Naive thymus-derived CD4-positive, alpha-beta T cell (primary cell): Measurements from ENCODE around the gene ZG16B. TPM values are rescaled to one million over a fixed set of nuclear protein-coding genes. Genes with fewer than 3 reads are reported as not detected.

ENCODE experiments used
- ATAC-seq: fragments of 150-1000 bp; cut with Tn5 transposase; 2 replicates; pipeline ENCODE4 v1.10.0; 2021; ENCODE audit warnings: mild to moderate bottlenecking, moderate library complexity
- CTCF ChIA-PET: fragments of 350-600 bp; sonication (Branson Sonifier 250); formaldehyde crosslinking; loops from one replicate; lab custom pipeline; 2021; ENCODE audit warnings: antibody characterized with exemption; lab: Charles Lee
- POLR2A ChIA-PET: fragments of 350-600 bp; sonication (Branson Sonifier 250); formaldehyde crosslinking; loops from one replicate; lab custom pipeline; 2021; ENCODE audit warnings: antibody characterized with exemption, inconsistent platforms; lab: Charles Lee
- DNase-seq, 9 donors: peaks; one replicate each; pipeline versions ENCODE4 v3.0.0 to v3.0.0-alpha.2; 2020 to 2022; ENCODE audit warnings: mixed read lengths in 1 of 9
- H3K27ac ChIP-seq: one replicate; pipeline ENCODE4 v1.7.0; 2013; ENCODE audit warnings: mild to moderate bottlenecking, low read depth, low read length, moderate library complexity
- H3K27me3 ChIP-seq, 2 donors: one replicate each; pipeline ENCODE4 v1.7.0; 2013; ENCODE audit warnings: low read length in 2 of 2, mild to moderate bottlenecking in 2 of 2, moderate library complexity in 2 of 2; ENCODE audit not compliant: control insufficient read depth in 2 of 2, insufficient read depth in 2 of 2
- H3K36me3 ChIP-seq, 3 experiments: 1 replicate in 2 of 3; 2 replicates in 1 of 3; pipeline ENCODE4 v1.7.0; 2013; ENCODE audit warnings: low read length in 3 of 3, mild to moderate bottlenecking in 3 of 3, moderate library complexity in 1 of 3; ENCODE audit not compliant: insufficient read depth in 3 of 3, control insufficient read depth in 2 of 3
- H3K4me1 ChIP-seq, 2 donors: one replicate each; pipeline ENCODE4 v1.7.0; 2013; ENCODE audit warnings: low read length in 2 of 2, mild to moderate bottlenecking in 2 of 2, moderate library complexity in 1 of 2; ENCODE audit not compliant: control insufficient read depth in 2 of 2, insufficient read depth in 2 of 2
- H3K4me3 ChIP-seq: 2 replicates; pipeline ENCODE4 v1.7.0; 2013; ENCODE audit warnings: mild to moderate bottlenecking, low read length
- H3K9me3 ChIP-seq, 3 experiments: 1 replicate in 2 of 3; 2 replicates in 1 of 3; pipeline ENCODE4 v1.7.0; 2013; ENCODE audit warnings: low read length in 3 of 3; ENCODE audit not compliant: control insufficient read depth in 2 of 3
- H3K27ac Mint-ChIP-seq, 9 donors: one replicate each; pipeline ENCODE4 v1.8.0; 2020 to 2022; ENCODE audit warnings: mixed read lengths in 9 of 9, mild to moderate bottlenecking in 8 of 9, moderate library complexity in 5 of 9, inconsistent platforms in 2 of 9
- H3K27me3 Mint-ChIP-seq, 5 donors: one replicate each; pipeline ENCODE4 v1.8.0; 2021 to 2022; ENCODE audit warnings: mixed read lengths in 5 of 5, mild to moderate bottlenecking in 1 of 5
- H3K36me3 Mint-ChIP-seq, 5 donors: one replicate each; pipeline ENCODE4 v1.8.0; 2020 to 2022; ENCODE audit warnings: mixed read lengths in 5 of 5, mild to moderate bottlenecking in 3 of 5, inconsistent platforms in 1 of 5
- H3K4me1 Mint-ChIP-seq, 7 donors: one replicate each; pipeline ENCODE4 v1.8.0; 2020 to 2022; ENCODE audit warnings: mixed read lengths in 7 of 7, mild to moderate bottlenecking in 3 of 7, inconsistent platforms in 1 of 7
- H3K4me3 Mint-ChIP-seq, 10 donors: one replicate each; pipeline ENCODE4 v1.8.0; 2020 to 2022; ENCODE audit warnings: mild to moderate bottlenecking in 10 of 10, mixed read lengths in 10 of 10, moderate library complexity in 6 of 10, inconsistent platforms in 2 of 10
- H3K9me3 Mint-ChIP-seq, 11 donors: one replicate each; pipeline ENCODE4 v1.8.0; 2020 to 2022; ENCODE audit warnings: mixed read lengths in 11 of 11, mild to moderate bottlenecking in 4 of 11, inconsistent platforms in 1 of 11, moderate library complexity in 1 of 11
- intact Hi-C, 2 donors: fragments of 100-400 bp; cut with micrococcal nuclease; formaldehyde crosslinking; loops; one replicate each; pipeline ENCODE4 v1.15.1; 2023
- polyA plus RNA-seq, 2 donors: library from polyadenylated mRNA; unstranded; fragments of 300-500 nt; fragmentation: Illumina TruSeq; gene quantifications; one replicate each; pipeline ENCODE4 v1.2.3, GENCODE V29; 2021
- total RNA-seq, 6 experiments: library from RNA in 5 of 6; stranded (reverse) in 5 of 6; gene quantifications; 1 replicate in 5 of 6; 2 replicates in 1 of 6; pipeline ENCODE4 v1.2.3 and lab custom pipeline; 2021 to 2026

ZG16B gene
- total and polyA plus RNA-seq, 7 experiments from 2014 or later: 2.3 to 17.2 TPM; not detected in 5

DNA sequence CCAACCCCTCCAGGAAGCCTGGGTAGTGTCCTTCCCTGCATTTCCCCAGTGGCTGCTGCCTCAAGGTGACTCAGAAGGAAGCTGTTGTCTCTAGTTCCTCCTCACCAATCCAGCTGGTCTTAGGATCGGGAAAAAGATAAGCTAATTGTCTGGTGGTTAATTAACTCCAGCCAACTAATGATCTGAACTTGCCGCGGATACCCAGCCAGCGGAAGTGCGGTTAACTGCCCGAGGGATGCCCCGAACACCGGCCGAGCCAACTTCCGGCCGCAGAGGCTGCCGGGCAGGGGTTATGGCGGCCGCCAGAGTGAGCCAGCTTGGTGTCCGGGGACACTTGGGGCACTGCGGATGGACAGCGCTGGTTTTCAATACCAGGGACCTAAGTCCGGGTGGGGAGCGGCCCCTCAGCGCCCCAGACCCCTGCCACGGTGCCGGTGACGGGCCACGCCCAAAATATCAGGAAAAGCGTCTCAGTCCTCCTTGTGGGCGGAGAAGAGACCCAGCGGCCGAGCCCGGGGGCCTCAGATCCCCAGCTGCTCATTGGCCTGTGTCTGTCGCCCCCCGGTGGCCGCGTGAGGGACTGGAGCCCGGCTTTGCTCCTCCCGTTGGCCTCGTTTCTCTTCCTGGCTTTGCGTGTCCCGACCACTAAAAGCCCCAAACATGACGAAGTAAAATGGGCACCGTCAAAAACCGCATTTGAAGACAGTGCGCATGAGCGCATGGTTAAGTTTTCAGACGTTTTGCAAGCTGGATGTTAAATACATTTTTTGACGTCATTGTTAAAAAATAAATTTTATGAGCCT is 38.1 kb downstream of the ZG16B start:
- ATAC-seq (peak; percentile 98), DNase-seq (peak; percentile 87 to 94 (median 91))
- no peaks in the 10 kb centered on the region for H3K36me3 ChIP-seq
- peak overlapping the region; percentile 67 to 89 (median 82) for H3K27ac Mint-ChIP-seq
- POLR2A ChIA-PET: interaction anchor here (0.5 to 2.3 kb wide), 11 partner anchors 15 to 1192 kb away, joined by 3 to 11 read pairs (median 3); partner anchors contain the start of gene FLYWCH2
- no peaks in the 10 kb centered on the region for H3K9me3 ChIP-seq
- no peaks in the 10 kb centered on the region for H3K9me3 Mint-ChIP-seq
- H3K27me3 ChIP-seq: no peaks in the 10 kb centered on the region
- H3K4me3 Mint-ChIP-seq: peak overlapping the region; percentile 79 to 91 (median 86)
- H3K4me1 Mint-ChIP-seq: peaks cover 0 to 23% (median 16%) of the 10 kb centered on the region in 7 donors
- H3K27me3 Mint-ChIP-seq: peaks cover 0 to 10% (median 0%) of the 10 kb centered on the region in 5 donors
- intact Hi-C loops: loop anchor here (1.0 to 5.0 kb wide), 12 partner anchors 14 to 356 kb away; partner anchors contain the start of genes ELOB (in 2 of the 2), PRSS27 (in 2 of the 2), SRRM2 (in 2 of the 2) and ATP6V0C (in 1 of the 2)
- H3K4me1 ChIP-seq: no peaks in the 10 kb centered on the region
- H3K27ac ChIP-seq: peak overlapping the region; percentile 67
- H3K36me3 Mint-ChIP-seq: no peaks in the 10 kb centered on the region
- CTCF ChIA-PET: interaction anchor here (0.7 to 1.4 kb wide), 15 partner anchors 12 to 62 kb away, joined by 3 to 16 read pairs (median 4); partner anchors contain the start of genes FLYWCH1 and FLYWCH2
- peak overlapping the region; percentile 70 for H3K4me3 ChIP-seq

DNA sequence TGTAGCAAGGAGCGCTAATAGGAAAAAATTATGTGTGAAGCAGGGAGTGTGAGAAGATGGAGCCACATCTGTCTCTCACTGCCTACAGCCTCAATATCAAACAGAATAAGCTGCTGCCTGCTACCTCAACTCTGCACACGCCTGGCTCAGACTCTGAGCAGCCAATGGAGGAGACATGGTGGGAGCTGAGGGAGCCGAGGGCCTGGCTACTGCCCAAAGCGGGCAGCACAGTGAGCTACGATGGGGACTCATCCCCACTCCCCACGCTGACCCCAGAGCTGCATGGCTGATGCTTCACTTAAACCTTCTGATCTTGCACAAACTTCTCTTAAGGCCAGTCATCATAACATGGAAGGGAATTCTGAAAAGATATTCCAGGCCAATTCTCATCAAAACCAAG is 41.8 kb downstream of the ZG16B start:
- ATAC-seq (no peak), DNase-seq (no peak)
- no peak overlapping the region for H3K4me3 ChIP-seq
- no peak overlapping the region for H3K27ac ChIP-seq
- no peaks in the 10 kb centered on the region for H3K36me3 ChIP-seq
- no peak overlapping the region for H3K27ac Mint-ChIP-seq
- ChIA-PET CTCF (interaction anchor here (1.2 kb wide), 1 partner anchor 49 kb away, joined by 3 read pairs; no protein-coding TSS in a partner anchor), POLR2A (interaction anchor here (0.9 to 1.2 kb wide), 2 partner anchors 11 to 44 kb away, joined by 3 to 5 read pairs; partner anchors contain the start of gene FLYWCH2)
- H3K4me1 ChIP-seq: no peaks in the 10 kb centered on the region
- intact Hi-C loops: no loop called here
- H3K9me3 Mint-ChIP-seq: no peaks in the 10 kb centered on the region
- H3K36me3 Mint-ChIP-seq: no peaks in the 10 kb centered on the region
- H3K27me3 ChIP-seq: no peaks in the 10 kb centered on the region
- H3K4me1 Mint-ChIP-seq: peaks cover 0 to 17% (median 10%) of the 10 kb centered on the region in 7 donors
- no peak overlapping the region for H3K4me3 Mint-ChIP-seq
- no peaks in the 10 kb centered on the region for H3K9me3 ChIP-seq
- peaks cover 0 to 9% (median 0%) of the 10 kb centered on the region in 5 donors for H3K27me3 Mint-ChIP-seq

DNA sequence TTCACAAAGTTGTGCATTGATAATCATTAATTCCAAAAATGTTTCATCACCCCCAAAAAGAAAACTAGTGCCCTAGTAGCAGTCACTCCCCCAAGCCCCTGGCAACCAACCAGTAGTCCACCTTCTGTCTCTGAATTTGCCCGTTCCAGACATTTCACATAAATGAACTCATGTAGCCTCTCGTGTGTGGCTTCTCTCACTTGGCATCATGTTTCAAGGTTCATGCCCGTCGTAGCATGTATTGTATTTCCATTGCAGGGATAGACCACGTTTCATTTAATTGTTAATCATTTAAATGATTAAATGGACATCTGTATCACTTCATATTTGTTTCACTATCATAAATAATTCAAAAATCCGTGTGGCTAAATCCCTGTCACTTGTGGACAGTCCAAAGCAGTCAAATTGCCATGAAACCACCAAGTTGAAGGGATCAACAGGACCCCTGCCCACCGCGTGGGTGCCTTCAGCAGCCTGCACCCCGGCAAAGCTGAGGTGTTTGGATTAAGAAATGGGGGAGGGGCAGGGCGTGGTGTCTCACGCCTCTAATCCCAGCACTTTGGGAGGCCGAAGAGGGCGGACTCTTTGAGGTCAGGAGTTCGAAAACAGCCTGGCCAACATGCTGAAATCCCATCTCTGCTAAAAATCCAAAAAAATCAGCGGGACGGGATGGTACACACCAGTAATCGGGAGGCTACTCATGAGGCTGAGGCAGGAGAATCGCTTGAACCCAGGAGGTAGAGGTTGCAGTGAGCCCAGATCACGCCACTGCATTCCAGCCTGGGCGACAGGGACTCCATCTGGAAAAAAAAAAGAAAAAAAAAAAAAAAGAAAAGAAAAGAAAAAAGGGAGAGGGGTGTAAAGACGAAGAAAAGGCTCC is 44.2 kb downstream of the ZG16B start:
- Mint-ChIP-seq H3K36me3 (no peaks in the 10 kb centered on the region), H3K27me3 (peaks cover 0 to 9% (median 0%) of the 10 kb centered on the region in 5 donors), H3K4me3 (no peak overlapping the region), H3K9me3 (no peaks in the 10 kb centered on the region), H3K4me1 (peaks cover 0 to 5% (median 0%) of the 10 kb centered on the region in 7 donors), H3K27ac (no peak overlapping the region)
- H3K27me3 ChIP-seq: no peaks in the 10 kb centered on the region
- no peak overlapping the region for H3K4me3 ChIP-seq
- no peaks in the 10 kb centered on the region for H3K9me3 ChIP-seq
- H3K36me3 ChIP-seq: no peaks in the 10 kb centered on the region
- ChIA-PET POLR2A (interaction anchor here (0.6 to 0.7 kb wide), 3 partner anchors 36 to 126 kb away, joined by 3 to 4 read pairs (median 3); no protein-coding TSS in a partner anchor), CTCF (interaction anchor here (1.4 kb wide), 1 partner anchor 46 kb away, joined by 3 read pairs; no protein-coding TSS in a partner anchor)
- H3K27ac ChIP-seq: no peak overlapping the region
- ATAC-seq (no peak), DNase-seq (no peak)
- intact Hi-C loops: no loop called here
- no peaks in the 10 kb centered on the region for H3K4me1 ChIP-seq

DNA sequence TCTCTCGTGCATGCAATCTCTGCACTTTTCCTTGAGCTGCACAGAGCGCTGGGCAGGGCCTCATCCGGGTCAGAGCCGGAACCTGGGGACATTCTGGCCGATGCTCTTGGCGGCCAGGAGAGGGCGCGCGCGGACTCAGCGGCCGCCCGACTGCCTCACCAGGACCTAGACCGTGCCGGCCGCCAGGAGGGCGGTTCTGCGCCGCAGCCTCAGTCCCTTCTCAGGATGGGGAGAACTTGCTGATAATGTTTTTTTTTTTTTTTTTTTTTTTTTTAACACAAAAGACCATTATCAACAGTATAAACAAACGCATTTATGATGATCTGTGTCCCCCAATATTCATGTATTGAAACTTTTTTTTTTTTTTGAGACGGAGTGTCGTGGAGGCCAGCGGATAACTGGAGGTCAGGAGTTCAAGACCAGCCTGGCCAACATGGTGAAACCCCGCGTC is 44.8 kb downstream of the ZG16B start:
- H3K36me3 ChIP-seq: no peaks in the 10 kb centered on the region
- intact Hi-C loops: loop anchor here (1.0 kb wide), 4 partner anchors 8 to 52 kb away; partner anchors contain the start of gene FLYWCH2 (in 1 of the 2)
- Mint-ChIP-seq H3K4me3 (no peak overlapping the region), H3K36me3 (no peaks in the 10 kb centered on the region), H3K4me1 (no peaks in the 10 kb centered on the region), H3K9me3 (no peaks in the 10 kb centered on the region), H3K27me3 (peaks cover 0 to 9% (median 0%) of the 10 kb centered on the region in 5 donors), H3K27ac (no peak overlapping the region)
- DNase-seq (peak in 8 of 9 donors; percentile 42 to 70 (median 48)), ATAC-seq (peak; percentile 100)
- no peaks in the 10 kb centered on the region for H3K27me3 ChIP-seq
- no peaks in the 10 kb centered on the region for H3K4me1 ChIP-seq
- no peak overlapping the region for H3K27ac ChIP-seq
- ChIA-PET POLR2A (interaction anchor here (0.6 to 0.7 kb wide), 3 partner anchors 35 to 127 kb away, joined by 3 to 4 read pairs (median 3); no protein-coding TSS in a partner anchor), CTCF (interaction anchor here (0.7 kb wide), 1 partner anchor 499 kb away, joined by 6 read pairs; no protein-coding TSS in a partner anchor)
- no peak overlapping the region for H3K4me3 ChIP-seq
- H3K9me3 ChIP-seq: no peaks in the 10 kb centered on the region

DNA sequence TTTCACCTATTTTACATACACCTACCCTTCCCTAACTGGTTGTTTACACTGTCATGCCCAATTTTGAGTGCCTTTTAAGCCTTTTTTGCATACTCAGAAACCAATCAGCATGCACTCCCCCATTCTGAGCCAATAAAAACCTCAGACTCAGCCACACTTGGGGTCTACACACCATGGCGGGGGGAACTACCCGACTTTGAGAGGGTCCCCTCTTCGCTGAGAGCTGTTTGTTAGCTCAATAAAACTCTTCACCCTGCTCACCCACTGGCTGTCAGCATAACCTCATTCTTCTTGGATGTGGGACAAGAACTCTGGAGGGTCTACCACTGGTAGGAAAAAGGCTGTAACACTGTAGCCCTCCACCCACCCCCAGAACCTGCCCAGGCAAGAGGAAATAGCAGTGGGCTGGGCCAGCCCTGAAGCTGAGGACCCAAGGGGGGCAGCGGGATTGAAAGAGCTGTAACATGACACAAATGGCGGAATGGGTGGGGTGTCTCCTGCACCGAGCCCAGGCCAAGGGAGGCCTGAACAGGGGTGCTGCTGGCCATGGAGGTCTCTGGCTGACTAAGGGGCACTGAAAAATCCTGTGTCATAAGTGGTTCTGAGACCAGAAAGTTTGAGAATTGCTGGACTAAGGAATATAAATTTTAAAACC is 49.9 kb downstream of the ZG16B start:
- Histone ChIP-seq H3K9me3 (no peaks in the 10 kb centered on the region), H3K4me1 (peaks cover 6% of the 10 kb centered on the region in 2 donors), H3K27me3 (no peaks in the 10 kb centered on the region), H3K36me3 (peaks cover 0 to 3% (median 0%) of the 10 kb centered on the region in 3 experiments), H3K27ac (no peak overlapping the region), H3K4me3 (no peak overlapping the region)
- ChIA-PET POLR2A (no interaction called here), CTCF (interaction anchor here (0.8 to 1.2 kb wide), 2 partner anchors 15 to 47 kb away, joined by 3 to 4 read pairs; no protein-coding TSS in a partner anchor)
- Mint-ChIP-seq H3K9me3 (no peaks in the 10 kb centered on the region), H3K4me3 (peak overlapping the region in 4 of 10 donors; percentile 8 to 43 (median 31)), H3K27me3 (peaks cover 0 to 3% (median 0%) of the 10 kb centered on the region in 5 donors), H3K36me3 (no peaks in the 10 kb centered on the region), H3K27ac (no peak overlapping the region), H3K4me1 (peaks cover 0 to 12% (median 8%) of the 10 kb centered on the region in 7 donors)
- DNase-seq: no peak
- intact Hi-C loops: loop anchor here (5.0 kb wide), 3 partner anchors 102 to 1737 kb away; partner anchors contain the start of genes ELOB (in 1 of the 2) and PKMYT1 (in 1 of the 2)
- ATAC-seq: no peak
